ENCODE results near the gene ANKMY1. TPM values are rescaled to one million over a fixed set of nuclear protein-coding genes. Genes with fewer than 3 reads are reported as not detected.

Gene ANKMY1
- total and polyA plus RNA-seq, 2 of the 13 experiments (the other 11 are each of a cell fraction or from before 2014, with no cell fraction given): 11.7 to 18.8 TPM

DNA sequence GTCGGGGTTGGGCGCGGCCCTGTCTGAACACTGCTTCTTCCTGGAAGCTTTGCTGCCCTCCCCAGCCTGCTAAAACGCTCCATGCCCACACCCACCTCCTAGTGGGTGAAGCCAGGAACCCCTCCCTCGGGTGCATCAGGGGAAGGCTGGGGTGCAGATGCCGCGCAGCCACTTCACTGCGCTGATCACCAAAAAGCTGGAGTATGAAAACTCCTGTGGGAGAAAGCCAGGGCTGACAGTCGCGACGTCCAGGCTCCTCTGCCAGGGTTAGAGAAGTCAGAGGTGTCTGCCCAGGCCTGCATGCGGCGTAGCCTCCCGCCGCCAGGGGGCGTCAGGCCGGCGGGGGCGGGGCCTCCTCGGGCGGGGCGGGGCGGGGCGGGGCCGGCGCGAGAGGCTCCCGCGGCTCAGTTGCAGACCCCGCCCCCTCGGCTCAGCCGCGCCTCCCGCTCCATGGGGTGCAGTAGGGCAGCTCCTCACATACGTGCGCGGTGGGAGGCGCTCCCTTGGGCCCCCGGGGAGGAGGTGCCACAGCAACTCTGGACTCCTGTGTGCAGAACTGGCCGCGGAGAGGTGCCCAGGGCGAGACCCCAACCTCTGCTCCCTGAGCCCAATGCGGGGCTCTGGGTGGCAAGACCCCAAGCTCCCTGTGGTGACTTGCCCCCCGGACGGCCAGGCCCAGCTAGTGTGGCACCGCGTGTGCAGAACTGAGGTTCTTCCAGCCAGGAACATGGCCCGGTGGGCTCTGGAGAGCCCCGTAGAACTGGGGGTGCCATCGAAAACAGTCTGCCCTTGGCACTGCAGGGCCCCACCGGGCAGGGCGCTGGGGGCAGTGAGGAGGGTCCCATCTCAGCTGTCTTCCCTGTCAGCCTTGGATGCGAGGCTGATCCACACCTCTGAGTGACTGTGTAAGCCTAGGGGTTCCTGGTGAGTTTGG, 8.7 kb upstream of the ANKMY1 start (continued):
- TF ChIP-seq KDM2A (CRISPR knock-in tag; IDR thresholded peaks at IDR 0.05; ENCODE audit: borderline replicate concordance, low read depth): 0 out of 2 replicates have a peak, but pooled peaks have one; percentile 67
- TF ChIP-seq PLRG1 (conservative IDR thresholded peaks at IDR 0.05): no peak
- peak; percentile 68 for TF ChIP-seq IRF2 (CRISPR knock-in tag; IDR thresholded peaks at IDR 0.05)
- peak; percentile 16; the same call in 1 of the 2 replicates for TF ChIP-seq ZNF563 (CRISPR knock-in tag; IDR thresholded peaks at IDR 0.05)
- 0 out of 2 replicates have a peak, but pooled peaks have one; percentile 20 for TF ChIP-seq ZNF317 (CRISPR knock-in tag; IDR thresholded peaks at IDR 0.05)
- no peak for TF ChIP-seq PCBP1 (IDR thresholded peaks at IDR 0.05; ENCODE audit: borderline replicate concordance, low read depth, low read length)
- peak; percentile 59; the same call in 1 of the 2 replicates for TF ChIP-seq ZNF34 (CRISPR knock-in tag; IDR thresholded peaks at IDR 0.05; ENCODE audit: borderline replicate concordance)
- TF ChIP-seq, protein P1, sequence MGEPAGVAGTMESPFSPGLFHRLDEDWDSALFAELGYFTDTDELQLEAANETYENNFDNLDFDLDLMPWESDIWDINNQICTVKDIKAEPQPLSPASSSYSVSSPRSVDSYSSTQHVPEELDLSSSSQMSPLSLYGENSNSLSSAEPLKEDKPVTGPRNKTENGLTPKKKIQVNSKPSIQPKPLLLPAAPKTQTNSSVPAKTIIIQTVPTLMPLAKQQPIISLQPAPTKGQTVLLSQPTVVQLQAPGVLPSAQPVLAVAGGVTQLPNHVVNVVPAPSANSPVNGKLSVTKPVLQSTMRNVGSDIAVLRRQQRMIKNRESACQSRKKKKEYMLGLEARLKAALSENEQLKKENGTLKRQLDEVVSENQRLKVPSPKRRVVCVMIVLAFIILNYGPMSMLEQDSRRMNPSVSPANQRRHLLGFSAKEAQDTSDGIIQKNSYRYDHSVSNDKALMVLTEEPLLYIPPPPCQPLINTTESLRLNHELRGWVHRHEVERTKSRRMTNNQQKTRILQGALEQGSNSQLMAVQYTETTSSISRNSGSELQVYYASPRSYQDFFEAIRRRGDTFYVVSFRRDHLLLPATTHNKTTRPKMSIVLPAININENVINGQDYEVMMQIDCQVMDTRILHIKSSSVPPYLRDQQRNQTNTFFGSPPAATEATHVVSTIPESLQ (CRISPR knock-in tag; conservative IDR thresholded peaks at IDR 0.05): no peak; the same call in 1 of the 2 replicates
- TF ChIP-seq PAWR (CRISPR knock-in tag; IDR thresholded peaks at IDR 0.05; ENCODE audit: borderline replicate concordance): no peak
- 0 out of 2 replicates have a peak, but pooled peaks have one; percentile 57 for TF ChIP-seq KLF12 (CRISPR knock-in tag; IDR thresholded peaks at IDR 0.05; ENCODE audit: borderline replicate concordance)
- 0 out of 2 replicates have a peak, but pooled peaks have one; percentile 34 for TF ChIP-seq KDM5A (IDR thresholded peaks at IDR 0.05; ENCODE audit: borderline replicate concordance, low read length)
- 0 out of 2 replicates have a peak, but pooled peaks have one; percentile 8 for TF ChIP-seq HCFC1 (IDR thresholded peaks at IDR 0.05; ENCODE audit: low read depth, low read length)
- TF ChIP-seq HNRNPH1 (optimal IDR thresholded peaks at IDR 0.05; ENCODE audit: low read depth, low read length): no peak
- TF ChIP-seq, protein P2, sequence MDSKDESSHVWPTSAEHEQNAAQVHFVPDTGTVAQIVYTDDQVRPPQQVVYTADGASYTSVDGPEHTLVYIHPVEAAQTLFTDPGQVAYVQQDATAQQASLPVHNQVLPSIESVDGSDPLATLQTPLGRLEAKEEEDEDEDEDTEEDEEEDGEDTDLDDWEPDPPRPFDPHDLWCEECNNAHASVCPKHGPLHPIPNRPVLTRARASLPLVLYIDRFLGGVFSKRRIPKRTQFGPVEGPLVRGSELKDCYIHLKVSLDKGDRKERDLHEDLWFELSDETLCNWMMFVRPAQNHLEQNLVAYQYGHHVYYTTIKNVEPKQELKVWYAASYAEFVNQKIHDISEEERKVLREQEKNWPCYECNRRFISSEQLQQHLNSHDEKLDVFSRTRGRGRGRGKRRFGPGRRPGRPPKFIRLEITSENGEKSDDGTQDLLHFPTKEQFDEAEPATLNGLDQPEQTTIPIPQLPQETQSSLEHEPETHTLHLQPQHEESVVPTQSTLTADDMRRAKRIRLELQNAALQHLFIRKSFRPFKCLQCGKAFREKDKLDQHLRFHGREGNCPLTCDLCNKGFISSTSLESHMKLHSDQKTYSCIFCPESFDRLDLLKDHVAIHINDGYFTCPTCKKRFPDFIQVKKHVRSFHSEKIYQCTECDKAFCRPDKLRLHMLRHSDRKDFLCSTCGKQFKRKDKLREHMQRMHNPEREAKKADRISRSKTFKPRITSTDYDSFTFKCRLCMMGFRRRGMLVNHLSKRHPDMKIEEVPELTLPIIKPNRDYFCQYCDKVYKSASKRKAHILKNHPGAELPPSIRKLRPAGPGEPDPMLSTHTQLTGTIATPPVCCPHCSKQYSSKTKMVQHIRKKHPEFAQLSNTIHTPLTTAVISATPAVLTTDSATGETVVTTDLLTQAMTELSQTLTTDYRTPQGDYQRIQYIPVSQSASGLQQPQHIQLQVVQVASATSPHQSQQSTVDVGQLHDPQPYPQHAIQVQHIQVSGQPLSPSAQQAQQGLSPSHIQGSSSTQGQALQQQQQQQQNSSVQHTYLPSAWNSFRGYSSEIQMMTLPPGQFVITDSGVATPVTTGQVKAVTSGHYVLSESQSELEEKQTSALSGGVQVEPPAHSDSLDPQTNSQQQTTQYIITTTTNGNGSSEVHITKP (CRISPR knock-in tag; IDR thresholded peaks at IDR 0.05; ENCODE audit: low read depth): peak; percentile 33; the same call in 1 of the 2 replicates
- TF ChIP-seq ELF1 (CRISPR knock-in tag; IDR thresholded peaks at IDR 0.05): no peak
- TF ChIP-seq, protein P3, sequence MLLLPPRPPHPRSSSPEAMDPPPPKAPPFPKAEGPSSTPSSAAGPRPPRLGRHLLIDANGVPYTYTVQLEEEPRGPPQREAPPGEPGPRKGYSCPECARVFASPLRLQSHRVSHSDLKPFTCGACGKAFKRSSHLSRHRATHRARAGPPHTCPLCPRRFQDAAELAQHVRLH (CRISPR knock-in tag; IDR thresholded peaks at IDR 0.05; ENCODE audit: borderline replicate concordance, low read depth): no peak
- no peak for TF ChIP-seq HOXD1 (CRISPR knock-in tag; IDR thresholded peaks at IDR 0.05)
- TF ChIP-seq, protein P4, sequence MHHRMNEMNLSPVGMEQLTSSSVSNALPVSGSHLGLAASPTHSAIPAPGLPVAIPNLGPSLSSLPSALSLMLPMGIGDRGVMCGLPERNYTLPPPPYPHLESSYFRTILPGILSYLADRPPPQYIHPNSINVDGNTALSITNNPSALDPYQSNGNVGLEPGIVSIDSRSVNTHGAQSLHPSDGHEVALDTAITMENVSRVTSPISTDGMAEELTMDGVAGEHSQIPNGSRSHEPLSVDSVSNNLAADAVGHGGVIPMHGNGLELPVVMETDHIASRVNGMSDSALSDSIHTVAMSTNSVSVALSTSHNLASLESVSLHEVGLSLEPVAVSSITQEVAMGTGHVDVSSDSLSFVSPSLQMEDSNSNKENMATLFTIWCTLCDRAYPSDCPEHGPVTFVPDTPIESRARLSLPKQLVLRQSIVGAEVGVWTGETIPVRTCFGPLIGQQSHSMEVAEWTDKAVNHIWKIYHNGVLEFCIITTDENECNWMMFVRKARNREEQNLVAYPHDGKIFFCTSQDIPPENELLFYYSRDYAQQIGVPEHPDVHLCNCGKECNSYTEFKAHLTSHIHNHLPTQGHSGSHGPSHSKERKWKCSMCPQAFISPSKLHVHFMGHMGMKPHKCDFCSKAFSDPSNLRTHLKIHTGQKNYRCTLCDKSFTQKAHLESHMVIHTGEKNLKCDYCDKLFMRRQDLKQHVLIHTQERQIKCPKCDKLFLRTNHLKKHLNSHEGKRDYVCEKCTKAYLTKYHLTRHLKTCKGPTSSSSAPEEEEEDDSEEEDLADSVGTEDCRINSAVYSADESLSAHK (CRISPR knock-in tag; IDR thresholded peaks at IDR 0.05; ENCODE audit: borderline replicate concordance): no peak
- TF ChIP-seq ZSCAN25 (CRISPR knock-in tag; IDR thresholded peaks at IDR 0.05): peak; percentile 50; the same call in 1 of the 2 replicates
- TF ChIP-seq ZNF674 (CRISPR knock-in tag; IDR thresholded peaks at IDR 0.05; ENCODE audit: low read depth): 0 out of 2 replicates have a peak, but pooled peaks have one; percentile 39

Data from HepG2 (cell line).